ENCODE results near the gene STOX2. TPM values are rescaled to one million over a fixed set of nuclear protein-coding genes. Genes with fewer than 3 reads are reported as not detected.

The STOX2 gene
- total and polyA plus RNA-seq, 2 donors (not counting 3 experiments of a cell fraction or from before 2014, with no cell fraction given): 0.03 to 0.24 TPM

DNA sequence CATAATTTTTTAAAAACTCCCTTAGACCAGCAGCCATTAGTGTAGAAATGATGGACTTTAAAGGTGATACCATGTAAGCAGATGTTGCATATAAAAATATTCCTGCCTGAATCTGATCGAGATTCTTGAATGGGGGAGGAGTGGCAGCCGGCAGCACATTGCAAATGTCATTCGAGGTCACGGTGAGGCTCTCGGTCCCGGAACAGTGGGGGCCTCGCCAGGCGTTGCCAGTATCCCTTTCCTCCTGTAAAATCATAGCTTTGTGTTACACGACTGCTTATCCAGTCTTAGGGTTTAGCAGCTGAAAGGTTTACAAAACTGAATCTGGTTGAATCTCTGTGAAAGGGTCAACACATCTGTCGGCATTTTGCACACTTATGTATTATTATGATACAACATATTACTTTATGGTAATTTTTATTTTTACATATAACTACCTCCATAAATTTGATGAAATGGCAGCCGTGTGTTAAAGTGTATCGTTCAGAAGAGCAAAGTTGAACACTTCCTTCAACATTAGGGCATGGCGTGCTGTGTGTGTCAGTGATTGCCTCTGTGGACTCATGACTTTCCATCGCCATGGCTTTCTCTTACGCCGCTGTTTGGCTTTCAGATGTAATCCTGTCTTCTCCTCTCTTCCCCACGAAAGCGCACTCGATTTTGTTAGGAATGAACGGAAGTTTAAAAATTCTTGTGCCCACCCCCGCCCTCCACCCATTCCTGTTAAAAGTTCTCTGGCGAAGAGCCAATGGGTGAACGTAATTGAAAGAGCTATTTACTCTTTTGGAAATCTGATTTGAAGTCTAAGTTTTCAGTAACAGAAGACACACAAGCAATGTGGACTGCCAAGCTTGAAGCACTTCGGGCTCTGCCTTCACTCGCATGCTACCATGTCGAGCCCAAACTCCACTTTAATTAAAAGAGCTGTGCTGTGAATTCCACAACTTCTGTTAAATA is 114.8 kb downstream of the STOX2 start:
- no TSS peak for BruUV-seq (replicated peaks)
- TF ChIP-seq POLR2A (IDR thresholded peaks at IDR 0.05; ENCODE audit: low read depth, low read length) (no peak), FOS (IDR thresholded peaks at IDR 0.05; ENCODE audit: borderline replicate concordance, insufficient read depth, low read length) (no peak), POLR2AphosphoS5 (IDR thresholded peaks at IDR 0.05; ENCODE audit: insufficient read depth, low read depth, low read length) (no peak), MYC (IDR thresholded peaks at IDR 0.05; ENCODE audit: low read depth, low read length) (no peak), EZH2 (IDR thresholded peaks at IDR 0.05; ENCODE audit: borderline replicate concordance, low read depth, low read length, severe bottlenecking) (no peak), JUN (IDR thresholded peaks at IDR 0.05; ENCODE audit: borderline replicate concordance, insufficient read depth, insufficient read length, low read depth) (no peak), GATA2 (IDR thresholded peaks at IDR 0.05; ENCODE audit: insufficient read depth, insufficient read length, low read depth, low read length) (no peak)
- TF ChIP-seq, protein P1, sequence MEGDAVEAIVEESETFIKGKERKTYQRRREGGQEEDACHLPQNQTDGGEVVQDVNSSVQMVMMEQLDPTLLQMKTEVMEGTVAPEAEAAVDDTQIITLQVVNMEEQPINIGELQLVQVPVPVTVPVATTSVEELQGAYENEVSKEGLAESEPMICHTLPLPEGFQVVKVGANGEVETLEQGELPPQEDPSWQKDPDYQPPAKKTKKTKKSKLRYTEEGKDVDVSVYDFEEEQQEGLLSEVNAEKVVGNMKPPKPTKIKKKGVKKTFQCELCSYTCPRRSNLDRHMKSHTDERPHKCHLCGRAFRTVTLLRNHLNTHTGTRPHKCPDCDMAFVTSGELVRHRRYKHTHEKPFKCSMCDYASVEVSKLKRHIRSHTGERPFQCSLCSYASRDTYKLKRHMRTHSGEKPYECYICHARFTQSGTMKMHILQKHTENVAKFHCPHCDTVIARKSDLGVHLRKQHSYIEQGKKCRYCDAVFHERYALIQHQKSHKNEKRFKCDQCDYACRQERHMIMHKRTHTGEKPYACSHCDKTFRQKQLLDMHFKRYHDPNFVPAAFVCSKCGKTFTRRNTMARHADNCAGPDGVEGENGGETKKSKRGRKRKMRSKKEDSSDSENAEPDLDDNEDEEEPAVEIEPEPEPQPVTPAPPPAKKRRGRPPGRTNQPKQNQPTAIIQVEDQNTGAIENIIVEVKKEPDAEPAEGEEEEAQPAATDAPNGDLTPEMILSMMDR (IDR thresholded peaks at IDR 0.05; ENCODE audit: extremely low read depth in 1 of 2, insufficient read depth in 1 of 2, low read depth in 1 of 2, low read length in 2 of 2): no peak
- TF ChIP-seq, protein P2, sequence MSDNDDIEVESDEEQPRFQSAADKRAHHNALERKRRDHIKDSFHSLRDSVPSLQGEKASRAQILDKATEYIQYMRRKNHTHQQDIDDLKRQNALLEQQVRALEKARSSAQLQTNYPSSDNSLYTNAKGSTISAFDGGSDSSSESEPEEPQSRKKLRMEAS (IDR thresholded peaks at IDR 0.05; ENCODE audit: insufficient read depth, insufficient read length): no peak
- POLR2A ChIA-PET: no interaction called here
- Histone ChIP-seq H3K27ac (ENCODE audit: insufficient read depth, low read depth, low read length) (no peak overlapping the region), H2AFZ (ENCODE audit: low read depth, low read length) (no peak overlapping the region), H3K4me3 (replicated peaks in 1 of 3; ENCODE audit: insufficient read depth in 1 of 3, low read depth in 1 of 3, low read length in 3 of 3) (no peak overlapping the region), H3K9ac (replicated peaks; ENCODE audit: extremely low read depth, insufficient read depth, low read length) (no peak overlapping the region), H4K20me1 (replicated peaks; ENCODE audit: control insufficient read depth, extremely low read depth, insufficient read depth, low read length) (no peaks in the 10 kb centered on the region), H3K4me2 (ENCODE audit: insufficient read depth, low read length) (no peak overlapping the region), H3K9me3 (replicated peaks; ENCODE audit: control insufficient read depth, insufficient read depth, low read length) (no peaks in the 10 kb centered on the region), H3K4me1 (ENCODE audit: control insufficient read depth, extremely low read depth, insufficient read depth, low read length) (no peaks in the 10 kb centered on the region), H3K27me3 (ENCODE audit: control insufficient read depth in 2 of 2, insufficient read depth in 2 of 2, low read length in 2 of 2) (no peaks in the 10 kb centered on the region), H3K79me2 (ENCODE audit: control insufficient read depth, insufficient read depth, low read length) (no peaks in the 10 kb centered on the region), H3K9me1 (replicated peaks; ENCODE audit: control insufficient read depth, extremely low read depth, insufficient read depth, low read length) (no peaks in the 10 kb centered on the region), H3K36me3 (ENCODE audit: control insufficient read depth in 2 of 2, extremely low read depth in 1 of 2, insufficient read depth in 2 of 2, low read length in 2 of 2) (no peaks in the 10 kb centered on the region)
- CTCF ChIA-PET: no interaction called here
- DNase-seq (ENCODE audit: low read depth, low spot score) (no peak), FAIRE-seq (no peak)
- intact Hi-C loops (cut with micrococcal nuclease): no loop called here
- dilution Hi-C loops (cut with MboI; ENCODE audit: extremely low pct_ligation_motif_present, low sequenced_read_pairs): no loop called here
